PFSK-1 (cell line): ENCODE results near the gene FUT8.

Source experiments
- POLR2AphosphoS5 ChIP-seq: IDR thresholded peaks from 2 replicates; pipeline ENCODE4 v1.6.1; 2012; ENCODE audit warnings: low read depth, mild to moderate bottlenecking, control low read depth, low read length, moderate library complexity
- REST ChIP-seq, 2 experiments: IDR thresholded peaks; 2 replicates each; pipeline versions ENCODE4 v1.6.1 to v1.8.0; 2011 to 2012; ENCODE audit warnings: low read depth in 2 of 2, low read length in 2 of 2, control low read depth in 1 of 2, inconsistent platforms in 1 of 2, mild to moderate bottlenecking in 1 of 2, moderate library complexity in 1 of 2; ENCODE audit not compliant: insufficient read depth in 1 of 2
- SIN3A ChIP-seq: IDR thresholded peaks from 2 replicates; pipeline ENCODE4 v1.6.1; 2012; ENCODE audit warnings: mild to moderate bottlenecking, low read length, moderate library complexity, borderline replicate concordance; ENCODE audit not compliant: insufficient read depth
- TAF1 ChIP-seq: IDR thresholded peaks from 2 replicates; pipeline ENCODE4 v1.6.1; 2012; ENCODE audit warnings: low read length, control low read depth, borderline replicate concordance; ENCODE audit not compliant: insufficient read depth

- no peak for TF ChIP-seq TAF1
- TF ChIP-seq POLR2AphosphoS5, result no peak
- TF ChIP-seq REST (IDR thresholded peaks at IDR 0.05; ENCODE audit: insufficient read depth in 1 of 2, low read depth in 2 of 2, low read length in 2 of 2), result no peak
- TF ChIP-seq SIN3A, result no peak
These were observed 57.4 kb downstream of the FUT8 start for GRCh38 chr14:65469903-65470302.
